ENCODE data around the gene CATSPER1.
A peak's percentile ranks its signal among the peaks of the same experiment; 100 is the strongest.

The CATSPER1 gene

DNA sequence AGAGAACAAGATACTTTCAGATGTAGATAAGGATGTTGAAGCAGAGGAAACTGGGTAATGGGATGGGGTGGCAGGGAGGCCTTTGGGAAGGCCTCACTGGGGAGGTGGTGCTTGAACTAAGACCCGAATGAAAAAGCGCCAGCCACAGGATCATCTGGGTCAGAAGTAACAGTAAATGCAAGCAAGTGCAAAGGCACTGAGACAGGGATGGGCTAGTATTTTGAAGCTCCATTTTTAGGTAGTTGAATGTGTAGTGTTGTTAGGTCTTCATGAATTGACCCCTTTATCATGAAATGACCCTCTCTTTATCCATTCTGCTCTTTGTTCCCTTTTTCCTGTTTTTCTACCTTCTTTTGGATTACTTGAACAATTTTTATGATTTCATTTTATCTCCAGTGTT is 37.6 kb upstream of the CATSPER1 start:
- Mint-ChIP-seq H3K4me1 (peaks cover 68% of the 10 kb centered on the region), H3K36me3 (ENCODE audit: low read depth) (peaks cover 87% of the 10 kb centered on the region), H3K9me3 (no peaks in the 10 kb centered on the region), H3K27ac (peak overlapping the region; percentile 73), H3K27me3 (no peaks in the 10 kb centered on the region), H3K4me3 (no peak overlapping the region)
- DNase-seq, result no peak
- no peak for ATAC-seq

DNA sequence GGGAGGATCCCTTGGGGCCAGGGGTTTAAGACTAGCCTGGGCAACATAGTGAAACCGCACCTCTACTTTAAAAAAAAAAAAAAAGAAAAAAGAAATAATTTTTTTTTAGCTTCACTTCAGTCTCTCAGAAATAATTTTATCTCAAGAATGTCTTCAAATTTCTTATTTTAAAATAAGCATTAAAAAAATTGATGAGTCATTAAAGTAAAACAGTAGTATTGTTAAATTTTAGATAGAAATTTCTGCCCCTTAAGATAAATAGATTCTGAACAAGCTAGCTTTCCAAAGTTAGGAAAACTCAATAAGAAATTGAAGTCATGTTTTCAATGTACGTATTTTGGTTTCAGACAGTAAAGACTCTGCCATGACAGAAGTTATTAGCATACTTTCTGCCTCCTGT is 36.1 kb upstream of the CATSPER1 start:
- DNase-seq, result no peak
- Mint-ChIP-seq H3K9me3 (no peaks in the 10 kb centered on the region), H3K27ac (peak overlapping the region; percentile 73), H3K36me3 (ENCODE audit: low read depth) (peaks cover 84% of the 10 kb centered on the region), H3K4me3 (no peak overlapping the region), H3K27me3 (no peaks in the 10 kb centered on the region), H3K4me1 (peaks cover 58% of the 10 kb centered on the region)
- ATAC-seq, result no peak

DNA sequence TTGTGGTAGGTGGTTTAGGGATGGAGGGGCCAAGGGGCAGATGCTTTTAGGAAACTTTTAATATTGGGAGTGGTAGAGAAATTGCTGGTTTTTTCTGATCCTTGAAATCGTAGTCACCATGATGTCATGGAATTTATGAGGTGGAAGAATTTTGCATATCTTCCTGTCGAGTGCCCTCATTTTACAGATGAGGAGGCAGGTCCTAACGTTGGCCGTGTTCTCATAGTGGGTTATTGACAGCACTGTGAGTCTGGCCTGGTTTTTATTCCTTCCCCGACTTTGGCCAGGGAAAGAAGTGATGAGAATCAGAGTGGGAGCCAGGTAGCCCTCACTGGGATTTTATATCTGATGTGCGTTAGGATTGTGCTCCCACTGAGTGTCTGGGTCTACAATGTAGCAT is 35.0 kb upstream of the CATSPER1 start:
- Mint-ChIP-seq H3K36me3 (ENCODE audit: low read depth) (peaks cover 85% of the 10 kb centered on the region), H3K27ac (peak overlapping the region; percentile 92), H3K4me1 (peaks cover 48% of the 10 kb centered on the region), H3K27me3 (no peaks in the 10 kb centered on the region), H3K4me3 (peak overlapping the region; percentile 34), H3K9me3 (no peaks in the 10 kb centered on the region)
- no peak for DNase-seq
- ATAC-seq, result peak; percentile 48

DNA sequence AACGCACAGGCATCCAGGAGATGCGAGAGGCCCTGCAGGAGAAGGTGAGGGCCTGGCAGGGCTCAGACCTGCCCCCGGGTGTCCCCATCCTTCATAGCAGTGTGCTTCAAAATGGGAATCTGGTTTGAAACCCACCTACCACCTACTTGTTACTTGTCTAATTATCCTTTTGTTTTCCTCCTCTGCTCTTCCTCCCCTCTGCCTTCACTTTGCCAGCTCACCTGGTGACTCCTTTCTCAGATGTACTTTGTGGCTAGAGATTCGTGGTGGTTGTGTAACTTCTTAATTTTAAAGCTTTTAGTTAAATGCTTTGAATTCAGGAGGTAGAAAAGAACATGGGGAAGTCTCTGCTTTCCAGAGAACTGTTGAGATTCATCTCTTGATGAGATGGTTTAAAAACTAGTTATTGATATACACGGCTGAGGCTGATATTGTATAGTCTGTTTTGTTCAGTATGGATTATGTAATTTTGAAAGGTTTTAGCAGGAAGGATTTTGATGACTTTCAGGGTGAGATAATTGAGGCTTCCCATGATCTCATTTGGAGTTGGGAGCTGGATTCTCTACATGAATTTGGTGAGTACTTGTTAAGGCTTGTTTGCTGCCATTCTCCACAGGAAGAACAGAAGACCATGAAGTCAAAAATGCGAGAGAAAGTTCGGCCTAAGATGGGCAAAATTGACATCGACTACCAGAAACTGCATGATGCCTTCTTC is 33.8 kb upstream of the CATSPER1 start:
- Mint-ChIP-seq H3K27me3 (no peaks in the 10 kb centered on the region), H3K36me3 (ENCODE audit: low read depth) (peaks cover 87% of the 10 kb centered on the region), H3K4me3 (no peak overlapping the region), H3K4me1 (peaks cover 42% of the 10 kb centered on the region), H3K9me3 (no peaks in the 10 kb centered on the region), H3K27ac (peak overlapping the region; percentile 68)
- DNase-seq, result no peak
- ATAC-seq, result no peak

DNA sequence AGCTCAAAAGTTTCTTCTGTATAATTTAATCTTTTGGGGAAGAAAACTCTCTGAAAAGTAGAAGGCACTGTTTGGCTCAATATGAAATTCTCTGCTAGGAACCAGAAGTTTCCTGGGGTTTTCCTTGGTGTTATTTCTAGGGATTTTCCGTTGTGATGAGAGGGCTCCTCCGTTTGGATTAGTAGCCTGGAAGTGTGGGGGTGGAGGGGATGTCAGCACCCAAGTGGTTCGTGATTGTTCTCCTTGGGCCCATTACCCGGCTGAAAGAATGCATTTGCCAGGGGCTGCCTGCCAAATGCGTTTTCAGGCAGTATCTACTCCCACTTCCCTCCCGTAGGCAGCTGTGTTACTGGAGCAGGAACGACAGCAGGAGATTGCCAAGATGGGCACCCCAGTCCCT is 30.2 kb upstream of the CATSPER1 start:
- H3K36me3 Mint-ChIP-seq (ENCODE audit: low read depth), result peaks cover 79% of the 10 kb centered on the region

DNA sequence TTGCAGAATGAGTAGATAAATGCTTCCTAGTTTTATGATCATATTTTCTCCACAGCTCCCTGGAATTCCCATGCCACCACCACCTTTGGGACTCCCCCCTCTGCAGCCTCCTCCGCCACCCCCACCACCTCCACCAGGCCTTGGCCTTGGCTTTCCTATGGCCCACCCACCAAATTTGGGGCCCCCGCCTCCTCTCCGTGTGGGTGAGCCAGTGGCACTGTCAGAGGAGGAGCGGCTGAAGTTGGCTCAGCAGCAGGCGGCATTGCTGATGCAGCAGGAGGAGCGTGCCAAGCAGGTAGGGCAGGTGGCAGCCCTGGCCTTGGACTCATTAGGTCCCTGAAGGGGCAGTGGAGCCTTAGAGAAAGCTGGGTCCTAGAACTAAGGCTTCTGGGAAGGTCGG is 28.7 kb upstream of the CATSPER1 start:
- no peak overlapping the region for H3K4me3 Mint-ChIP-seq
- H3K4me1 Mint-ChIP-seq, result peaks cover 41% of the 10 kb centered on the region

More for the DNA sequence above, 30.2 kb upstream of the CATSPER1 start:
- H3K27ac Mint-ChIP-seq, result no peak overlapping the region
- no peak for DNase-seq
- no peaks in the 10 kb centered on the region for H3K27me3 Mint-ChIP-seq
- peaks cover 47% of the 10 kb centered on the region for H3K4me1 Mint-ChIP-seq
- no peak for ATAC-seq
- no peaks in the 10 kb centered on the region for H3K9me3 Mint-ChIP-seq
- H3K4me3 Mint-ChIP-seq, result no peak overlapping the region

DNA sequence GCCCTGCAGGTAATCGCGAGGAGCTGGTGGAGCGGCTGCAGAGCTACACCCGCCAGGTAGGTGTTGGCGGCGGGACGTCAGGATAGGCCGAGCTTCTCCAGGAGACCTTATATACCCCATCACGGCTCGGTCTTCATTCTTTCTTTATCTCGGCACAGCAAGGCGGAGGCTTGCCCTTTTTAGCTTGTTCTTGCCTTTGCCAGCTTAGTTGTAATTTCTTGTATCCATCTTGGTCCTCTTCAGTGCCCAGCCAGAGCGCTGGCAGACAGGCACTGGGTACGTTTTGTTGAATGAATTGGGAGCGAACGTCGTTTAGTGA is 26.3 kb upstream of the CATSPER1 start:
- peak overlapping the region; percentile 98 for H3K27ac Mint-ChIP-seq
- peaks cover 34% of the 10 kb centered on the region for H3K4me1 Mint-ChIP-seq
- no peaks in the 10 kb centered on the region for H3K9me3 Mint-ChIP-seq
- peaks cover 45% of the 10 kb centered on the region for H3K36me3 Mint-ChIP-seq (ENCODE audit: low read depth)
- H3K4me3 Mint-ChIP-seq, result peak overlapping the region; percentile 99
- DNase-seq (no peak), ATAC-seq (no peak)
- peaks cover 4% of the 10 kb centered on the region for H3K27me3 Mint-ChIP-seq

More for the DNA sequence above, 28.7 kb upstream of the CATSPER1 start:
- Mint-ChIP-seq H3K36me3 (ENCODE audit: low read depth) (peaks cover 64% of the 10 kb centered on the region), H3K27ac (no peak overlapping the region), H3K27me3 (no peaks in the 10 kb centered on the region), H3K9me3 (no peaks in the 10 kb centered on the region)
- ATAC-seq, result no peak
- no peak for DNase-seq

DNA sequence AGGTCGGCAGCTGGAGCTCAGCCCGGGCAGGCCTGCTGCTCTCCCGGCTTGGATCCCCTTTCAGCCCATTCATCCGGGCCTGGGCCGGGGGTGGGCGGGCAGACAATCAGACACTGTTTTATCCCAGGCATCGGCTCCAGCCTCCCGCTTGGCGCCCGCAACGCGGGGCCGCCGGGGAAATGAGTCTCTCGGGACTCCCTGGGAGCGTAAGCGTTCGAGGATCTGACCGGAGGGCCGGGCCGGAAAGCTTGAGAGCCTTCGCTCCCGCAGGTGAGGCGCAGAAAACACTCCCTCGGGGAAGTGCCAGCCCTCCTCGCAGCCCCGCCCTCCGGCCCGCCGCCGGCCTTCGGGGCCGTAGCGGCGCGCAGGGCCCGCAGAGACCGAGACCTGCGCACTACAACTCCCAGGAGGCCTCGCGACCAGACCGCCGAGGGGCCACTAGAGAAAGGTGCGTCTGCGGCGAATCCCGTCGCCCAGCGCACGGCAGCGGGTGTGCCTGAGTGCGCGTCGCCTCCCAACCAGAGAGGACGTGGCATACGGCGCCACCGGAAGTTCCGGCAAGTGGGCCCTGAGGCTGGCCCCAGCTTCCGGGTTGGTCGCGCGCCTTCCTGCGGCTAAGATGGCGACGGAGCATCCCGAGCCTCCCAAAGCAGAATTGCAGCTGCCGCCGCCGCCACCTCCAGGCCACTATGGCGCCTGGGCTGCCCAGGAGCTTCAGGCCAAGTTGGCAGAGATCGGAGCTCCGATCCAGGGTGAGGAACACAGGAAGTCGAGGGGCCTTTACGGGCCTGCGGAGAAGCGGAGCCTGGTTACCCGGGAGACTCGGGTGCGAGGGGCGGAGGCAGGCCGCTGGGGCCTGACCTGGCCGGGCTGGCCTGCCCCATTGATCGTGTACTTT is 25.7 kb upstream of the CATSPER1 start, which contains the start of gene SF3B2:
SF3B2 (plus strand) TSS at position 599 of the 898 bp plus-strand sequence; CDS start at position 620, 21 bp downstream.
- ATAC-seq (peak; percentile 99), DNase-seq (peak; percentile 94)
- H3K4me1 Mint-ChIP-seq, result peaks cover 34% of the 10 kb centered on the region
- H3K9me3 Mint-ChIP-seq, result no peaks in the 10 kb centered on the region
- peaks cover 41% of the 10 kb centered on the region for H3K36me3 Mint-ChIP-seq (ENCODE audit: low read depth)
- H3K4me3 Mint-ChIP-seq, result peak within 1 kb of the TSS; percentile 99
- H3K27ac Mint-ChIP-seq, result peak within 1 kb of the TSS; percentile 98
- peaks cover 4% of the 10 kb centered on the region for H3K27me3 Mint-ChIP-seq

DNA sequence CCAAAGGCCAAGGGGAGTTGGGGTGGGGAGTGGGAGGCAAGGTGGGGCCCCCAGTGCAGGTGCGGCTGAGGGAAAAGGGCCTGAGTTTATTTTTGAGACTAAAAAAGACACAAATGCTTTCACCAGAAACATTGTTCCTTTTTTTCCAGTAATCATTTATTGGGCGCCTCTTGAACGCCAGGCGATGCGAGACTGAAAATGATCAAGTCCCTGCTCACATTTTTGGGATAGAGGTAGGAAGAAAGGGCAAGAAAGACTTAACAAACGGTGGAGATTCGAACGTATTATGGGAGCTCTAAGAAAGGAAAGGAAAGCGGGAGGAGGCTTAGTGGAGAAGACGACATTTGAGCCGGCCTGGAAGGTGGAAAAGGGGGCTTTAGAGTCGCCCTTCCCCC is 25.1 kb upstream of the CATSPER1 start:
- DNase-seq (no peak), ATAC-seq (no peak)
- peak overlapping the region; percentile 98 for H3K27ac Mint-ChIP-seq
- H3K9me3 Mint-ChIP-seq, result no peaks in the 10 kb centered on the region
- peaks cover 32% of the 10 kb centered on the region for H3K4me1 Mint-ChIP-seq
- peaks cover 35% of the 10 kb centered on the region for H3K36me3 Mint-ChIP-seq (ENCODE audit: low read depth)
- peak overlapping the region; percentile 99 for H3K4me3 Mint-ChIP-seq
- H3K27me3 Mint-ChIP-seq, result peaks cover 4% of the 10 kb centered on the region

DNA sequence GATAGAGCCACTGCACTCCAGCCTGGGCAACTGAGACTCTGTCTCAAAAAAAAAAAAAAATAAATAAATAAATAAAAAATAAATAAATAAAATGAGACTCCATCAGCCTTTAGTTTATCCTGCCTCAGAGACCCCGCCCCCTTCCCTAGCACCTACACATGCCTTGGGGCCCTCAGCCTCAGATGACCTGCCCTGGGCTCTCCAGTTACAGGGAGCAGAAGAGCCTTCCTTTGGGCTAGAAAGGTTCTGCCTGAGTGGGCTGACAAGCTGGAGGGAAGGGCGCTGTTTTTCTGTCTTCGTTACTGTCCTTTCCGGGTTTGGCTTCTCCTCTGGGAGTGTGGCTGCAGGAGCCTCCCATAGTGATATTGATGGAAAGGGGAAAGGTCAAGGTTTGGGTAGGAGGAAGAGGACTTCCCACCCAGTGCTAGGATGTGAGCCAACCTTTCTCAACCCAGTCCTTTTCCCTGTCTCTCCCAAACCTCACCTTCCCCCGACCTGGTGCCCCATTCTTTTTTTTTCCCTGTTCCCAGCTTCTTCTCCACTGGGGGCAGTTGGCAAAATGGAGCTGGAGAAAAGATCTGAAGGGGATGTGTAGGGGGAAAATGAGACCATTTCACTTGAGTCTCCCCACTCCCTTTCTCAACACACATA is 24.4 kb upstream of the CATSPER1 start:
- Mint-ChIP-seq H3K27ac (peak overlapping the region; percentile 98), H3K4me1 (peaks cover 33% of the 10 kb centered on the region), H3K36me3 (ENCODE audit: low read depth) (peaks cover 30% of the 10 kb centered on the region), H3K4me3 (peak overlapping the region; percentile 99), H3K27me3 (peaks cover 4% of the 10 kb centered on the region), H3K9me3 (no peaks in the 10 kb centered on the region)
- DNase-seq, result no peak
- ATAC-seq, result no peak

DNA sequence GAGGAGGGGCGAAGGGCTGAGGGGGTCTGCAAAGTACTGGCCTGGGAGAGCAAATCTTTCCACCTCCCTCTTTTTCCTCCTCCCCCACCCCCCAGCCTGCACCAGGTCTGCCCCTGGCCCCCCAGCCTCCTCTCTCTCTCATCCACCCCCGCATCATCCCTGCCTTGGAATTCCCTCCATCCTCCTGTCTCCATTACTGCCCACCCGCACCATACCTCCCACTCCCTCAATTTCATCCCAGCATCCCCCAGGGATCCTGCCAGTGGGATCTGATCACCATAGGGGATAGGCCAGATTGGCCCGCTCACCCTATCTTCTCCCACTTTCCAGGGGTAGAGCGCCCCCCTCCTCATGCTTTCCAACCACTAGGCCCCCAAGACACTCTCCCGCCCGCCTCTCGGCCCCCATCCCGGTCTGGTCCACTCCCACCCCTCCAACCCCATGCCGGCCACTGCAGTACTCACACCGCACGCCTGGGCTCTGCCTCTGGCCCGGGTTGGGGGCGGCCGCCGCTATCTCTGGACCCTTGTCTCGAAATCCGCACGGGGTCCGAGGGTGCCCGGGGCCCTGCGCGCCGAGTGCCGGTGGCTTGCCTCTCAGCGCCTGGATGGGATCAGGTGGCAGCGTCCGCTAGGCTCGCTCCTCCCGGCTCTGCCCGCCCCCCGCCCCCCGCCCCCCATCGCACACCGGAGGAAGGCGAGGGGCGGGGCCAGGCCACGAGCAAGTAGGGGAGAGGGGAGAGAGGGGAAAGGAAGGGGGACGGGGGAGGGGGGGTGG is 22.5 kb upstream of the CATSPER1 start, which contains the start of gene GAL3ST3:
GAL3ST3 (minus strand) TSS at position 615 of the 777 bp plus-strand sequence. CDS start 3,746 bp downstream, outside the sequence.
- peaks cover 41% of the 10 kb centered on the region for H3K4me1 Mint-ChIP-seq
- peaks cover 4% of the 10 kb centered on the region for H3K27me3 Mint-ChIP-seq
- DNase-seq (no peak), ATAC-seq (no peak)
- H3K36me3 Mint-ChIP-seq (ENCODE audit: low read depth), result peaks cover 15% of the 10 kb centered on the region
- peak within 1 kb of the TSS; percentile 54 for H3K27ac Mint-ChIP-seq
- H3K9me3 Mint-ChIP-seq, result no peaks in the 10 kb centered on the region
- peak within 1 kb of the TSS; percentile 29 for H3K4me3 Mint-ChIP-seq

DNA sequence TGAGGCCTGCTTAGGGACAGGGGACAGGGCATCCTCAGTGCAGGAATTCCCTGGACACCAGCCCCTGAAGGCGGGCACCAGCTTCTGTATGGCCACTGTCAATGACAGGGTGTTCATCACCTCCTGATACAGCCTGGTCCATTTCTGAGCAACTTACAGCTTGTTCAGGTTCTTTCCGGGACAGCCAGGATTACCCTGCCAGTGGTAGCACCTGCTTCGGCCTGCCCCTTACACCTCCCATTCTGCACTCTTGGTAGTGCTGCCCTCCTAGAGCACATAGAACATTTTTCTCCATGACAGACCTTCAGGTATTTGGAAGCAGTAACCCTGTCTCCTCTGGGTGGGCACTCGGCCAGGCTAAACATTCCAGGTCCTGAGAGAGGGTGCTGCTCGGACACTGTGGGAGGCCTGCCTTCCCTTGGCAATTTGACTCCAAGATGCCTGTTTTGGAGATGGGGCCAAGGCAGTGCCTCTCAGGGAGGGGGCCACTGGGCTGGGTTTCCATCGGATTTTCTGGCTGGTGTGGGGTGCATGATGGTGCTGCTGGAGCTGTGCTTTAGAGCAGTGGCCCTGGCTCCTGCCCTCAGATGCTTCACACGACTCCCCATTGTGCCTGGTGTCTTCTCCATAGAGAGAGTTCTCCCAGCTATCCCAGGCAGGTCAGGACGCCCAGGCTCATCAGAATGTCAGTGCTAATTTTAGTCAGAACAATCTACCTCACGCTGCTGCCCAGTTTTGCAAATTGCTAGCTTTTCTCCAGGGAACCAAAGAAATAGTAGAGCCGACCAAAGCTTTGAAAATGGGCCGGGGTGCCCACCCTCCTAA is 21.5 kb upstream of the CATSPER1 start:
- DNase-seq (no peak), ATAC-seq (no peak)
- no peaks in the 10 kb centered on the region for H3K9me3 Mint-ChIP-seq
- no peak overlapping the region for H3K4me3 Mint-ChIP-seq
- H3K36me3 Mint-ChIP-seq (ENCODE audit: low read depth), result peaks cover 5% of the 10 kb centered on the region
- peaks cover 4% of the 10 kb centered on the region for H3K27me3 Mint-ChIP-seq
- no peak overlapping the region for H3K27ac Mint-ChIP-seq
- H3K4me1 Mint-ChIP-seq, result peaks cover 31% of the 10 kb centered on the region

DNA sequence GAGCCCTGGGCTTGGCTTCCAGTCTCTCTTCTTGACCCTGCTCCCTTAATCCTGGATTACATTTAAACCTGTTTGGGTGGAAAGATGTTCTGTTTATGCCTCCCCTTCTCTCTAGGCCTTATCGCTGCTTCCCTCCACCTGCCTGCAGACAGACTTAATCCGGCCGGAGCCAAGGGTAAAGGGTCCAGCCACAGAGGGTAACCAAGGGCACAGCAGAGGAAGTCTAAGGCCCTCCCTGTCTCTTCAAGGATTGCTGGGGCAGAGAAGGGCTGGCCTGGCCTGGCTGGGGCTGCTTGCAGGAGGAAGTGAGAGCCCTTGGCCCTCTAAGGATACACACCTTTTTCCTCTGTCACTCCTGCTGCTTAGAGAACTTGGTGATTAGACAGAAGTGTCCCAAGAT is 20.6 kb upstream of the CATSPER1 start:
- Mint-ChIP-seq H3K9me3 (no peaks in the 10 kb centered on the region), H3K36me3 (ENCODE audit: low read depth) (no peaks in the 10 kb centered on the region), H3K4me1 (peaks cover 29% of the 10 kb centered on the region), H3K27ac (no peak overlapping the region), H3K27me3 (peaks cover 4% of the 10 kb centered on the region), H3K4me3 (no peak overlapping the region)
- ATAC-seq (no peak), DNase-seq (no peak)

Measured in activated naive CD8-positive, alpha-beta T cell treated with anti-CD3 and anti-CD28 coated beads, Interleukin-2, amount 50 U/mL, for 24 hours (primary cell).